ENCODE data around the gene TMEM218.

The TMEM218 gene

GRCh38 chr11:125111343-125112207 lies at the start of gene TMEM218:
TSS of gene TMEM218 (minus strand) at chr11:125111626. CDS start at chr11:125102241, 9,385 bp downstream.
- peak within 1 kb of the TSS; percentile 81 for H3K4me3 ChIP-seq (ENCODE audit: insufficient read length, low read depth)
- 0 out of 2 replicates have a peak, but pooled peaks cover 2% of the 10 kb centered on the region for H3K9me3 ChIP-seq (ENCODE audit: insufficient read depth, low read length)
- peak; percentile 98 for DNase-seq (ENCODE audit: low read depth, low spot score)
- peak within 1 kb of the TSS; percentile 88 for H3K9ac ChIP-seq (ENCODE audit: insufficient read length, low read depth)
- no peak for TF ChIP-seq YY1 (IDR thresholded peaks at IDR 0.05; ENCODE audit: insufficient read depth, insufficient read length)
- TF ChIP-seq SUZ12 (IDR thresholded peaks at IDR 0.05; ENCODE audit: extremely low read depth, insufficient read depth, insufficient read length), result no peak
- no peak for TF ChIP-seq ZNF274 (IDR thresholded peaks at IDR 0.05; ENCODE audit: low read depth, low read length)
- no peaks in the 10 kb centered on the region for H3K4me1 ChIP-seq (ENCODE audit: insufficient read depth, insufficient read length)
- H3K36me3 ChIP-seq (ENCODE audit: insufficient read depth, insufficient read length, low read length), result no peaks in the 10 kb centered on the region
- no peaks in the 10 kb centered on the region for H3K27me3 ChIP-seq (ENCODE audit: insufficient read depth, insufficient read length)

DNA sequence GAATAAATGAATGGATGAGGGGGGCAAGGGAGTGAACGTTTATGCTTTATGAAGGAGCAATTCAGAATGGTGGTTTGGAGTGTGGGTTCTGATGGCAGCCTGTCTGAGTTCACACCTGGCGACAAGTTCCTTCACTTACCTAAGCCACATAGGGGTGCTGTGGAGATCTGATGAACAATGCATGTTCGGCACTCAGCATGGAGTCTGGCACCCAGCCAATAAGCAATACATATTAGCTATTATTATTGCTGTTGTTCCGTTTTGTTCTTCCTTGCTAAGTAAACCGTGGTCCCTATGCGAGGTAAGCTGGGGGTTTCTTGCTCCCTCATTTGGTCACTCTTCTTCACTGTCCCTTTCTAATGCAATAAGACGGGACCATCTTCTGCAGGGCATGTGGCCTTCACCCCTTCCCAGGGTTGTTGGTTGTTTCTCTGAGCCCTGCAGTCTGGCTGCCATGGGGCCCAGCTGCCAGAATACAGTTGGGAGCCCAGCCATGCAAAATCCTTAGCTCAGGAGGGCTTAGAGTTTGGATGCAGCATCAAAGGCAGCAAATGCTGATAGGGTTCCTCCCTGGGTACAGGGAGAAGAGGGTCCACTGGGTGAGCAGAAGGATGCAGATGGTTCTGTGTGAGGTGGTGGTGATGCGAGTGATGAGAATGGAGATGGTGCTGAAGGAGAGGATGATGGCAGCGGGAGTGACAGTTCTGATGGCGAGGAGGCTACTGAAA lies 46.7 kb upstream of the TMEM218 start:
- Histone ChIP-seq H3K4me1 (ENCODE audit: insufficient read depth, insufficient read length) (peaks cover 5% of the 10 kb centered on the region), H3K9me3 (ENCODE audit: insufficient read depth, low read length) (no peaks in the 10 kb centered on the region), H3K27me3 (ENCODE audit: insufficient read depth, insufficient read length) (no peaks in the 10 kb centered on the region), H3K36me3 (ENCODE audit: insufficient read depth, insufficient read length, low read length) (no peaks in the 10 kb centered on the region), H3K4me3 (ENCODE audit: insufficient read length, low read depth) (no peak overlapping the region), H3K9ac (ENCODE audit: insufficient read length, low read depth) (no peak overlapping the region)
- TF ChIP-seq SUZ12 (IDR thresholded peaks at IDR 0.05; ENCODE audit: extremely low read depth, insufficient read depth, insufficient read length) (no peak), ZNF274 (IDR thresholded peaks at IDR 0.05; ENCODE audit: low read depth, low read length) (no peak), YY1 (IDR thresholded peaks at IDR 0.05; ENCODE audit: insufficient read depth, insufficient read length) (no peak)
- DNase-seq (ENCODE audit: low read depth, low spot score), result no peak

DNA sequence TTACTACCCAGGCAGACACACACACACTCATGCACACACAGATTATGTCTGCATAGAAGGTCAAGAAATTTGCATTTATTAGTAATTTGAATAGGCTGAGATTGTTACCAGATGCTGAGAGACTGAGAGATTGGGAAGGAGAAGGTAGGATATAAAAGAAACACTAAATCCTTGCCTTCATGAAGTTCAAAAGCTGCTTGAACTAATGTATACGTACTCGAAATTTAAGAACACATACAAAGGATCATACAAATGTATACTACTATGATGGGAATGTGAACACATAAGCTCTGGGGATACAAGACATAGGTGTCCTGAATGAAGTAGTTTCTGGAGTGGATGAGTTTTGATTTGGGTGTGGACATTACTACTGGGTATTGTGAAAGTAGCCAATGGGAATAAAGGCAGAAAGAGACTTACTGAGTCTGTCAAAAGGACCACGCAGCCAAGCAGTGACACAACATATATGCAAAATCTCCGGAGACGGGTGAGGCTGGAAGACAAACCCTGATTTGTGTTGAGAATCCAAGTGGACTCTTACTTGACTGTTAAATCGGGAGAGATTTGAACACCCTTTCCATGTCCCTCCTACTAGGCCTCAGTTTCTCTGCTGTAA lies 45.8 kb upstream of the TMEM218 start:
- Histone ChIP-seq H3K4me3 (ENCODE audit: insufficient read length, low read depth) (no peak overlapping the region), H3K4me1 (ENCODE audit: insufficient read depth, insufficient read length) (peaks cover 3% of the 10 kb centered on the region), H3K9ac (ENCODE audit: insufficient read length, low read depth) (no peak overlapping the region), H3K36me3 (ENCODE audit: insufficient read depth, insufficient read length, low read length) (no peaks in the 10 kb centered on the region), H3K9me3 (ENCODE audit: insufficient read depth, low read length) (no peaks in the 10 kb centered on the region), H3K27me3 (ENCODE audit: insufficient read depth, insufficient read length) (peaks cover under 1% of the 10 kb centered on the region)
- TF ChIP-seq SUZ12 (IDR thresholded peaks at IDR 0.05; ENCODE audit: extremely low read depth, insufficient read depth, insufficient read length), result no peak
- no peak for TF ChIP-seq ZNF274 (IDR thresholded peaks at IDR 0.05; ENCODE audit: low read depth, low read length)
- no peak for TF ChIP-seq YY1 (IDR thresholded peaks at IDR 0.05; ENCODE audit: insufficient read depth, insufficient read length)
- DNase-seq (ENCODE audit: low read depth, low spot score), result no peak

GRCh38 chr11:125156346-125157117 lies 45.1 kb upstream of the TMEM218 start:
- no peaks in the 10 kb centered on the region for H3K36me3 ChIP-seq (ENCODE audit: insufficient read depth, insufficient read length, low read length)
- no peak for DNase-seq (ENCODE audit: low read depth, low spot score)
- TF ChIP-seq ZNF274 (IDR thresholded peaks at IDR 0.05; ENCODE audit: low read depth, low read length) (no peak), YY1 (IDR thresholded peaks at IDR 0.05; ENCODE audit: insufficient read depth, insufficient read length) (no peak), SUZ12 (IDR thresholded peaks at IDR 0.05; ENCODE audit: extremely low read depth, insufficient read depth, insufficient read length) (no peak)
- H3K4me3 ChIP-seq (ENCODE audit: insufficient read length, low read depth), result no peak overlapping the region
- H3K9me3 ChIP-seq (ENCODE audit: insufficient read depth, low read length), result no peaks in the 10 kb centered on the region
- H3K27me3 ChIP-seq (ENCODE audit: insufficient read depth, insufficient read length), result peaks cover 6% of the 10 kb centered on the region
- no peak overlapping the region for H3K9ac ChIP-seq (ENCODE audit: insufficient read length, low read depth)
- H3K4me1 ChIP-seq (ENCODE audit: insufficient read depth, insufficient read length), result peaks cover 3% of the 10 kb centered on the region

GRCh38 chr11:125155767-125156166 lies 44.3 kb upstream of the TMEM218 start:
- no peak for DNase-seq (ENCODE audit: low read depth, low spot score)
- Histone ChIP-seq H3K9ac (ENCODE audit: insufficient read length, low read depth) (no peak overlapping the region), H3K27me3 (ENCODE audit: insufficient read depth, insufficient read length) (peaks cover 8% of the 10 kb centered on the region), H3K4me3 (ENCODE audit: insufficient read length, low read depth) (no peak overlapping the region), H3K4me1 (ENCODE audit: insufficient read depth, insufficient read length) (peaks cover 3% of the 10 kb centered on the region), H3K9me3 (ENCODE audit: insufficient read depth, low read length) (no peaks in the 10 kb centered on the region), H3K36me3 (ENCODE audit: insufficient read depth, insufficient read length, low read length) (no peaks in the 10 kb centered on the region)
- TF ChIP-seq SUZ12 (IDR thresholded peaks at IDR 0.05; ENCODE audit: extremely low read depth, insufficient read depth, insufficient read length) (no peak), YY1 (IDR thresholded peaks at IDR 0.05; ENCODE audit: insufficient read depth, insufficient read length) (no peak), ZNF274 (IDR thresholded peaks at IDR 0.05; ENCODE audit: low read depth, low read length) (no peak)

GRCh38 chr11:125155100-125155444 lies 43.6 kb upstream of the TMEM218 start:
- no peak for TF ChIP-seq ZNF274 (IDR thresholded peaks at IDR 0.05; ENCODE audit: low read depth, low read length)
- TF ChIP-seq SUZ12 (IDR thresholded peaks at IDR 0.05; ENCODE audit: extremely low read depth, insufficient read depth, insufficient read length), result no peak
- TF ChIP-seq YY1 (IDR thresholded peaks at IDR 0.05; ENCODE audit: insufficient read depth, insufficient read length), result no peak

More at GRCh38 chr11:125155100-125155444, 43.6 kb upstream of the TMEM218 start:
- H3K4me1 ChIP-seq (ENCODE audit: insufficient read depth, insufficient read length), result peaks cover 3% of the 10 kb centered on the region
- no peaks in the 10 kb centered on the region for H3K36me3 ChIP-seq (ENCODE audit: insufficient read depth, insufficient read length, low read length)
- no peaks in the 10 kb centered on the region for H3K9me3 ChIP-seq (ENCODE audit: insufficient read depth, low read length)
- H3K27me3 ChIP-seq (ENCODE audit: insufficient read depth, insufficient read length), result peaks cover 11% of the 10 kb centered on the region
- no peak overlapping the region for H3K4me3 ChIP-seq (ENCODE audit: insufficient read length, low read depth)
- H3K9ac ChIP-seq (ENCODE audit: insufficient read length, low read depth), result no peak overlapping the region
- no peak for DNase-seq (ENCODE audit: low read depth, low spot score)

Measured in NT2/D1 (cell line).